Adrenal gland (tissue), 12 donors: ENCODE measurements around the gene PRSS53. TPM values are rescaled to one million over a fixed set of nuclear protein-coding genes. Genes with fewer than 3 reads are reported as not detected.
A peak's percentile ranks its signal among the peaks of the same experiment; 100 is the strongest.

Experiments
- DNase-seq, 7 donors: peaks; one replicate each; pipeline ENCODE4 v3.0.0-alpha.2; 2019 to 2020
- H3K27ac ChIP-seq, 5 donors: fragments of 200-600 bp; sonication (generic) in 4 of 5; 1 replicate in 3 of 5; 2 replicates in 2 of 5; pipeline versions ENCODE4 v1.5.1 to v1.8.0; 2016 to 2020; ENCODE audit warnings: mild to moderate bottlenecking in 1 of 5
- H3K27me3 ChIP-seq: fragments of 200-600 bp; 2 replicates; pipeline ENCODE4 v1.8.0; 2021
- H3K36me3 ChIP-seq, 2 donors: fragments of 200-600 bp; replicated peaks in 1 of 2; 1 replicate in 1 of 2; 2 replicates in 1 of 2; pipeline versions ENCODE4 v1.5.1 to v1.8.0; 2018 to 2022
- H3K4me1 ChIP-seq, 2 donors: fragments of 200-600 bp; replicated peaks in 1 of 2; 1 replicate in 1 of 2; 2 replicates in 1 of 2; pipeline versions ENCODE4 v1.5.1 to v1.8.0; 2018 to 2021
- H3K4me3 ChIP-seq, 4 donors: fragments of 200-600 bp; sonication (generic) in 3 of 4; one replicate each; pipeline ENCODE4 v1.5.1; 2016 to 2018
- H3K9me3 ChIP-seq, 3 donors: fragments of 200-600 bp; sonication (generic) in 1 of 3; replicated peaks in 1 of 3; 1 replicate in 2 of 3; 2 replicates in 1 of 3; pipeline versions ENCODE4 v1.5.1 to v1.8.0; 2016 to 2021
- POLR2A ChIP-seq, 2 donors: fragments of 450-650 bp; IDR thresholded peaks; one replicate each; pipeline ENCODE4 v1.6.1; 2017; ENCODE audit warnings: antibody characterized with exemption in 2 of 2, mild to moderate bottlenecking in 2 of 2, moderate library complexity in 1 of 2
- WGBS, 4 donors: extraction: QIAGEN DNeasy Blood & Tissue Kit in 2 of 4; methylation state at CpG; one replicate each; pipeline versions ENCODE4 v1.1.5 to v1.1.7; 2013 to 2017; 5-methylcytosine and 5-hydroxymethylcytosine counted together
- intact Hi-C, 2 donors: fragments of 100-400 bp; cut with DNase I; formaldehyde crosslinking; loops; one replicate each; pipeline versions ENCODE4 v1.14.1 to v1.15.0; 2022 to 2023
- polyA plus RNA-seq, 3 donors: library from polyadenylated mRNA; stranded (reverse); fragments of 200-250 nt in 2 of 3; fragments of 350-450 nt in 1 of 3; fragmentation: Illumina TruSeq in 1 of 3; extraction: RNeasy Lipid Tissue Mini Kit (QIAGEN cat#74804) in 1 of 3; gene quantifications; one replicate each; pipeline ENCODE4 v1.2.3, GENCODE V29; 2013 to 2014
- total RNA-seq, 9 donors: library from RNA; depleted of rRNA in 4 of 9; stranded (reverse); fragments of >200 nt in 4 of 9; fragments of 120-200 nt in 1 of 9; fragmentation: NEBNext Ultra II Directional in 1 of 9; extraction: Animal tissue kit (Norgen Biotek cat#: 25700) in 1 of 9; gene quantifications; one replicate each; pipeline versions ENCODE4 v1.1.0 to v1.2.4, GENCODE V29; 2013 to 2023
- TF ChIP-seq, protein P1 (sequence below), 6 experiments: fragments of 450-650 bp in 4 of 6; fragments of 200-600 bp in 2 of 6; sonication (generic) in 1 of 6; IDR thresholded peaks; 1 replicate in 5 of 6; 2 replicates in 1 of 6; pipeline versions ENCODE4 v1.5.1 to v1.8.0; 2016 to 2021; ENCODE audit warnings: antibody characterized with exemption in 6 of 6, mild to moderate bottlenecking in 2 of 6, moderate library complexity in 1 of 6
- donor health status: healthy with polysubstance abuse.
- donor health status: Bipolar disorder and iron deficiency.
- donor health status: DM: yes; HTN: yes; CAD: no.
- donor health status: DM: no; HTN: no; CAD: no.
- donor health status: DM: no; HTN: no; CAD: no.
- donor health status: DM: yes; HTN: yes; CAD: no.

Gene PRSS53
- total and polyA plus RNA-seq, 12 donors: 0.18 to 11.0 (median 1.1) TPM

DNA sequence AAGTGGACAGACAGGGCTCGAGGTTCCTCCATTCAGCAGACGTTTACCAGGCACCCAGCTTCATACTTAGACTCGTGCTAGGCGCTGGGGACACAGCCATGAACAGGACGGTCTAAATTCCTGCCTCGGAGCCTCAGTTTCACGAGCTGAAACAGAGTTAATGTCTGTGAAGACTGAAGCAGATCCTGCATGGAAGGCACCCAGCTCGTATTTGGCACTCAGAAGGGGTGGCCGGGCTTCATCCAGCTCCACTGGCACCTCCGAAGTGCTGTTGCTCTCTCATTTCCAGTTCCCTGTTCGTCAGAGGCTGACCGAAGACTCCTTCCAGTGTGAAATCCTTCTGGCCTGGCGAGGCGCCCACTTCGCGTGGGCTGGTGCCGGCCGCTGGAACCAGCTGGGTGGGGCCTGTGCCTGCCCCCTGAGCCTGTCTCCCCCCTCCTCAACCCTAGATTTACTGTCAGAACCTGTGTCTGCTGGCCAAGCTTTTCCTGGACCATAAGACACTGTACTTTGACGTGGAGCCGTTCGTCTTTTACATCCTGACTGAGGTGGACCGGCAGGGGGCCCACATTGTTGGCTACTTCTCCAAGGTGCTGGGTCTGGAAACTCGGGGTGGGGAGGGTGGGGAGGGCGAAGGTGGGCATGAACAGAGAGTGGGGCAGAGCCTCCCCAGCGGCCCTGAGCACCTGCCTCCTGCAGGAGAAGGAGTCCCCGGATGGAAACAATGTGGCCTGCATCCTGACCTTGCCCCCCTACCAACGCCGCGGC, 41.0 kb upstream of the PRSS53 start:
- Histone ChIP-seq H3K27ac (peak overlapping the region in 4 of 5 donors; percentile 41 to 93 (median 68)), H3K4me3 (no peak overlapping the region), H3K27me3 (no peaks in the 10 kb centered on the region), H3K4me1 (no peaks in the 10 kb centered on the region), H3K9me3 (no peaks in the 10 kb centered on the region), H3K36me3 (peaks cover 0 to 41% of the 10 kb centered on the region in 2 donors)
- intact Hi-C loops: no loop called here
- TF ChIP-seq, protein P1, sequence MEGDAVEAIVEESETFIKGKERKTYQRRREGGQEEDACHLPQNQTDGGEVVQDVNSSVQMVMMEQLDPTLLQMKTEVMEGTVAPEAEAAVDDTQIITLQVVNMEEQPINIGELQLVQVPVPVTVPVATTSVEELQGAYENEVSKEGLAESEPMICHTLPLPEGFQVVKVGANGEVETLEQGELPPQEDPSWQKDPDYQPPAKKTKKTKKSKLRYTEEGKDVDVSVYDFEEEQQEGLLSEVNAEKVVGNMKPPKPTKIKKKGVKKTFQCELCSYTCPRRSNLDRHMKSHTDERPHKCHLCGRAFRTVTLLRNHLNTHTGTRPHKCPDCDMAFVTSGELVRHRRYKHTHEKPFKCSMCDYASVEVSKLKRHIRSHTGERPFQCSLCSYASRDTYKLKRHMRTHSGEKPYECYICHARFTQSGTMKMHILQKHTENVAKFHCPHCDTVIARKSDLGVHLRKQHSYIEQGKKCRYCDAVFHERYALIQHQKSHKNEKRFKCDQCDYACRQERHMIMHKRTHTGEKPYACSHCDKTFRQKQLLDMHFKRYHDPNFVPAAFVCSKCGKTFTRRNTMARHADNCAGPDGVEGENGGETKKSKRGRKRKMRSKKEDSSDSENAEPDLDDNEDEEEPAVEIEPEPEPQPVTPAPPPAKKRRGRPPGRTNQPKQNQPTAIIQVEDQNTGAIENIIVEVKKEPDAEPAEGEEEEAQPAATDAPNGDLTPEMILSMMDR (IDR thresholded peaks at IDR 0.05): no peak
- TF ChIP-seq POLR2A (IDR thresholded peaks at IDR 0.05): no peak
- DNase-seq: peak in 4 of 7 donors; percentile 35 to 69 (median 54)
- 68 to 78% (median 74%) methylated on average over 16 to 29 of the region's 29 CpGs for WGBS, 4 donors

DNA sequence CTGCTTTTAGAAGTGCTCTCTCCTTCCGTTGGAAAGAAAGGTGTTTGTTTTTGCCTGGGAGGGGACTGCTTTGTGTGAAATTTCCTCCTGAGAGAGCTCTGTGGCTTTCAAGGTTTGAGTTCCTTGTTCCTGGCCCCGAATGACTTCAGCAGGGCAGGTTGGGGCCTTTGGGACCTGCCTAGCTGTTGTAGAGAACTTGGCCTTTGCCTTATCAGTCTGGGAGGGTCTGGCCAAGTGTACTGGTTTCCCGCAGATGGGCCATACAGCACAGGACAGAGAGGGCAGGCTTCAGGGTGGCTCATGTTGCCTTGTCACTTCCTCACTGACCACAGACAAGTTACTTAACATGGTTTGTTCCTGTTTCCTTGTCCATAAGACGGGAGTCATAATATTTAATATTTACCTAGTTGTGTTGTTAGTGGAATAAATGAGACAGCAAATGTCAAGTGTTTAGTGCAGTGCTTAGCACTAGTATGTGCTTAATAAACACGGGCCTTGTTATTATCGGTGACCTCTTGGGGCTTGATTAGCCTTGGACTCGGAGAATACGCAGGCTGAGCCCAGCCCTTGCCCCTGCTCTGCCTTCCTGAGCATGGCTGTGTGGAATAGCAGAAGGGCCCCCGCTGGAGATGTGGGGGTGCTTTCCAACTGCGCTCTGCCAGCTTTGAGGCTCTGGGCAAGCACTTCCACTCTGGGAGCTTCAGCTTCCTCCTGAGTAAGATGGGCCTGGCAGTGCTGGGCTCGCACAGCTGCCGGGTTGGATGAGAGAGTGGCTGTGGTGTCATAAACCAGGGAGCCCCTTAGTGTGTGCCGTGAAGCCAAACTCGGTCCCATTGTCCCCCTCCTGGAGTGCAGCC, 40.2 kb upstream of the PRSS53 start:
- WGBS, 4 donors: 76 to 81% (median 77%) methylated on average over 9 to 14 of the region's 14 CpGs
- Histone ChIP-seq H3K27me3 (no peaks in the 10 kb centered on the region), H3K27ac (peak overlapping the region; percentile 30 to 93 (median 57)), H3K4me3 (no peak overlapping the region), H3K9me3 (no peaks in the 10 kb centered on the region), H3K4me1 (no peaks in the 10 kb centered on the region), H3K36me3 (peaks cover 0 to 48% of the 10 kb centered on the region in 2 donors)
- TF ChIP-seq, protein P1 (IDR thresholded peaks at IDR 0.05): no peak
- peak in 1 of 2 donors; percentile 17 for TF ChIP-seq POLR2A (IDR thresholded peaks at IDR 0.05)
- peak in 4 of 7 donors; percentile 31 to 73 (median 58) for DNase-seq
- intact Hi-C loops: no loop called here

DNA sequence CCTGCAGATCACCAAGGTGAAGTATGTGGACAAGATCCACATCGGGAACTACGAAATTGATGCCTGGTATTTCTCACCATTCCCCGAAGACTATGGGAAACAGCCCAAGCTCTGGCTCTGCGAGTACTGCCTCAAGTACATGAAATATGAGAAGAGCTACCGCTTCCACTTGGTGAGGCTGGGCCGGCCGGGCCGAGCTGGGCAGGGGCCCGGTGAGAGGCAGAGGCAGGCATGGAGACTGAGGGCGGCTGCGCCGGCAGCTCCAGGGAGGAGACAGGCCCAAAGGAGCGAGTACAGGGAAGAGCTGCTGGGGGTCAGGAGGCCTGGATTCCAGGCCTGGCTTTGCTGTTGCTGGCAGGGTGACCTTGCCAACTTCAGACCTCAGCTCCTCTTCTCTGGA, 38.4 kb upstream of the PRSS53 start:
- Histone ChIP-seq H3K36me3 (peaks cover 0 to 58% of the 10 kb centered on the region in 2 donors), H3K4me1 (no peaks in the 10 kb centered on the region), H3K4me3 (no peak overlapping the region), H3K27me3 (no peaks in the 10 kb centered on the region), H3K9me3 (no peaks in the 10 kb centered on the region), H3K27ac (peak overlapping the region in 1 of 5 donors; percentile 77)
- no peak for DNase-seq
- intact Hi-C loops: no loop called here
- WGBS, 4 donors: 86 to 95% (median 92%) methylated on average over 9 to 13 of the region's 13 CpGs
- TF ChIP-seq, protein P1 (IDR thresholded peaks at IDR 0.05): no peak
- no peak for TF ChIP-seq POLR2A (IDR thresholded peaks at IDR 0.05)

DNA sequence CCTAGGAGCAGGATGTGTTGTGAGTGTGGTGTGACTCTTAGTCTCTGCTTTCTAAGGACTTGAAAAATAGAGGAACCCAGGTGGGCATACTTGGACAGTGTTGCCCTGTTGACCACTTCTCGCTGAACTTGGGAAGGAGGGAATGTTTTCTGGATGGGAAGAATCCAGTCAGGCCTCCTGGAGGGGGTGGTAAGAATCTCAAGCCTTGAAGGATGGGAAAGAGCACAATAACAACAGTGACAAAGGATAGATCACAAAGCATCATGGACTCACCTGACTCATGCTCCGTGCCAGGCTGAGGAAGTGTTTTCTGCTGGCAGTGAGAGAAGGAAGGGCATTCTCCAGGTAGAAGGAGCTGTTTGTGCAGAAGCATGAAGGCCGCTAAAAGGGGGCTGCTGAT, 37.1 kb upstream of the PRSS53 start:
- no peak for DNase-seq
- H3K4me1 ChIP-seq: no peaks in the 10 kb centered on the region
- peaks cover 0 to 64% of the 10 kb centered on the region in 2 donors for H3K36me3 ChIP-seq
- H3K27ac ChIP-seq: no peak overlapping the region
- no peaks in the 10 kb centered on the region for H3K27me3 ChIP-seq
- H3K9me3 ChIP-seq: no peaks in the 10 kb centered on the region
- WGBS, 4 donors: 94 to 98% (median 97%) methylated on average over 3 of the region's 3 CpGs
- H3K4me3 ChIP-seq: no peak overlapping the region
- intact Hi-C loops: no loop called here
- TF ChIP-seq POLR2A (IDR thresholded peaks at IDR 0.05): no peak
- TF ChIP-seq, protein P1 (IDR thresholded peaks at IDR 0.05): no peak
